Thoracic aorta (tissue), 2 donors: Measurements from ENCODE around the gene MTCP1. TPM values are rescaled to one million over a fixed set of nuclear protein-coding genes. Genes with fewer than 3 reads are reported as not detected.

Experiments
- ATAC-seq: fragments of 150-250 bp; one replicate; pipeline ENCODE4 v1.8.0; 2017; ENCODE audit warnings: low read depth; ENCODE audit not compliant: insufficient number of reproducible peaks, low FRiP score
- DNase-seq: peaks from one replicate; pipeline ENCODE4 v3.0.0-alpha.2; 2020; ENCODE audit warnings: low spot score
- H3K27ac ChIP-seq, 2 donors: fragments of 200-600 bp; sonication (generic); 1 replicate in 1 of 2; 2 replicates in 1 of 2; pipeline ENCODE4 v1.5.1; 2016; ENCODE audit warnings: mild to moderate bottlenecking in 2 of 2, moderate library complexity in 2 of 2
- H3K27me3 ChIP-seq: fragments of 200-600 bp; sonication (generic); replicated peaks from 2 replicates; pipeline ENCODE4 v1.6.0; 2016; ENCODE audit warnings: mild to moderate bottlenecking; ENCODE audit not compliant: insufficient read depth
- H3K36me3 ChIP-seq: fragments of 200-600 bp; sonication (generic); one replicate; pipeline ENCODE4 v1.5.1; 2016
- H3K4me1 ChIP-seq, 2 donors: fragments of 200-600 bp; sonication (generic); 1 replicate in 1 of 2; 2 replicates in 1 of 2; pipeline versions ENCODE4 v1.5.1 to v1.6.0; 2016; ENCODE audit warnings: low read depth in 2 of 2, mild to moderate bottlenecking in 1 of 2; ENCODE audit not compliant: control insufficient read depth in 1 of 2
- H3K4me3 ChIP-seq: fragments of 200-600 bp; sonication (generic); 2 replicates; pipeline ENCODE4 v1.5.1; 2016; ENCODE audit warnings: mild to moderate bottlenecking
- H3K9me3 ChIP-seq: fragments of 200-600 bp; sonication (generic); 2 replicates; pipeline ENCODE4 v1.5.1; 2016
- total RNA-seq, 2 donors: library from RNA; depleted of rRNA; stranded (reverse); fragments of >200 nt; gene quantifications; one replicate each; pipeline versions ENCODE4 v1.1.0 to v1.2.3, GENCODE V29; 2016
- TF ChIP-seq, protein P1 (sequence below): fragments of 200-600 bp; sonication (generic); IDR thresholded peaks from one replicate; pipeline ENCODE4 v1.5.1; 2019; ENCODE audit warnings: antibody characterized with exemption

Gene MTCP1
- total RNA-seq, 2 donors from 2014 or later, result 7.4 to 17.8 TPM

DNA sequence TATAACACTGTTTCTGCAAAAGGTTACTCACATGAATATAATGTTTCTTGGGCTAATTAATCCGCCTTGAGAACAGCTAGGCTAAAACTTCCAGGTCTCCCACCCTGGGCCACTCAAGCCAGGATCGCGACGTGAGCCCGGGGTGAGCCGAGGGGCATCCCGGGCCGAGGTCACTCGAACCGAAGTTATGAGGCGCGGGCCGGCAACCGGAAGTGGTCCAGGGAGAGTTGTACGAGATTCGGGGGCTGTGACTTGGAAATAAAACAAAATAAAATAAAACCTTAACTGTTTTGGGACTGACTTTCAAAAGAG lies 317 bp downstream of the MTCP1 start:
- peaks cover 4 to 7% of the 10 kb centered on the region in 2 donors for H3K4me1 ChIP-seq

DNA sequence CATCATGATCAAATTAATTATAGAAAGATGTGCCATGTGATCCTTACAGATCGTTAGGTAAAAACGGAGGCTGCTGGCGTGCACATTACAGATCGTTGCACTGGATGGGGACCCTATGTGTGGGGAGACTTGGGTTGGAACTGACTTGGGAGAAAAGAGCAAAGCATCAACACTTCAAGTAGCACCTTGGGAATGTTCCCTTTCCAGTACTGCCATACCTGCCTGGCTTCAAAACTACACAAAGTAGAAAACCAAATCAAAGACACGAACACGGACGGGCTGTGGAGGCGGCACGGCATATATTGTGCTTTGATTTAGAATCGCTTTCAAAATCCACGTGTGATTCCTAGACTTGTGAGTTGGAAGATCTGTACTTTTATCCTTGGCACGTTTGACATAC lies 898 bp downstream of the MTCP1 start:
- H3K4me3 ChIP-seq, result peak overlapping the region; percentile 86
- H3K27me3 ChIP-seq, result no peaks in the 10 kb centered on the region
- ATAC-seq, result no peak
- TF ChIP-seq, protein P1, sequence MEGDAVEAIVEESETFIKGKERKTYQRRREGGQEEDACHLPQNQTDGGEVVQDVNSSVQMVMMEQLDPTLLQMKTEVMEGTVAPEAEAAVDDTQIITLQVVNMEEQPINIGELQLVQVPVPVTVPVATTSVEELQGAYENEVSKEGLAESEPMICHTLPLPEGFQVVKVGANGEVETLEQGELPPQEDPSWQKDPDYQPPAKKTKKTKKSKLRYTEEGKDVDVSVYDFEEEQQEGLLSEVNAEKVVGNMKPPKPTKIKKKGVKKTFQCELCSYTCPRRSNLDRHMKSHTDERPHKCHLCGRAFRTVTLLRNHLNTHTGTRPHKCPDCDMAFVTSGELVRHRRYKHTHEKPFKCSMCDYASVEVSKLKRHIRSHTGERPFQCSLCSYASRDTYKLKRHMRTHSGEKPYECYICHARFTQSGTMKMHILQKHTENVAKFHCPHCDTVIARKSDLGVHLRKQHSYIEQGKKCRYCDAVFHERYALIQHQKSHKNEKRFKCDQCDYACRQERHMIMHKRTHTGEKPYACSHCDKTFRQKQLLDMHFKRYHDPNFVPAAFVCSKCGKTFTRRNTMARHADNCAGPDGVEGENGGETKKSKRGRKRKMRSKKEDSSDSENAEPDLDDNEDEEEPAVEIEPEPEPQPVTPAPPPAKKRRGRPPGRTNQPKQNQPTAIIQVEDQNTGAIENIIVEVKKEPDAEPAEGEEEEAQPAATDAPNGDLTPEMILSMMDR, result no peak
- H3K9me3 ChIP-seq, result no peaks in the 10 kb centered on the region
- peaks cover 4 to 7% of the 10 kb centered on the region in 2 donors for H3K4me1 ChIP-seq
- no peaks in the 10 kb centered on the region for H3K36me3 ChIP-seq
- peak overlapping the region in 1 of 2 donors; percentile 86 for H3K27ac ChIP-seq
- no peak for DNase-seq

More for the DNA sequence above, 317 bp downstream of the MTCP1 start:
- Histone ChIP-seq H3K27me3 (no peaks in the 10 kb centered on the region), H3K36me3 (no peaks in the 10 kb centered on the region), H3K9me3 (no peaks in the 10 kb centered on the region), H3K4me3 (peak overlapping the region; percentile 86), H3K27ac (peak overlapping the region; percentile 82 to 86)
- DNase-seq (no peak), ATAC-seq (peak; percentile 24)
- TF ChIP-seq, protein P1, result no peak

DNA sequence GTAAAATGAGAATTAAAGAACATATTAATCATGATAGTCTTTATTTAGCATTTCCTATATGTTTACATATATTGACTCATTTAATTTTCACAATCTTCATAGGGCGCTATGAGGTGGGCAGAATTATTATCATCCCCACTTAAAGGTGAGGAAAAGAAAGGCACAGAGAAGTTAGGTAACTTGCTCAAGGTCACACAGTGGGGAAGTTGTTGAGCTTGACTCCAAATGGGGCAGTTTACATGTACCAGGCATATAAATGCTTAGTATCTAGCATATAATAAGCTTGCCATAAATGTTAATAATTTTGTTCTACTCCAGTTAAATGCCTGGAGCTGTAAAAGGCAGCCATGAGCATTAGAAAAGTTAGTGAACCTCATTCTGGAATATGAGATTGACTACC lies 1.5 kb downstream of the MTCP1 start:
- TF ChIP-seq, protein P1, result no peak
- no peak overlapping the region for H3K27ac ChIP-seq
- no peaks in the 10 kb centered on the region for H3K9me3 ChIP-seq
- no peaks in the 10 kb centered on the region for H3K36me3 ChIP-seq
- no peak for ATAC-seq
- DNase-seq, result no peak
- H3K4me1 ChIP-seq, result peaks cover 4 to 7% of the 10 kb centered on the region in 2 donors
- peak overlapping the region; percentile 86 for H3K4me3 ChIP-seq
- no peaks in the 10 kb centered on the region for H3K27me3 ChIP-seq

DNA sequence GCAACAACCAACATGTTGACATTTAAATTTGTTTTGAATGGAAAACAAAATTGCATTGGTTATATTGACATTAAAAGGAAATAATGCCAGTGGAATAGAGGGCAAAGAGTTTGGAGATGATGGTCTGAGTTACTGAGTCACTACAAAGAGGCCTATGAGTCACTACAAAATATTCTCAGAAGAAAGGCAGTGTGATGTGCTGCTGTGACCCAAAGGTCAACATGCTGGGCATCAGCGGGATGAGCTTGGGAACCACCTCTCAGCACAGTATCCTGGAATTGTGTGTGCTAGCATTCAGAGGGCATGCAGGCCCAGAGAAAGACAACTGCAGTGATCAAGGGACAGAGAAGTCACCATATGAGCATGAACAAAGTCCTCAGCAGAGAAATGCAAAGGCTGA lies 2.8 kb downstream of the MTCP1 start:
- no peaks in the 10 kb centered on the region for H3K27me3 ChIP-seq
- ATAC-seq (no peak), DNase-seq (no peak)
- H3K27ac ChIP-seq, result no peak overlapping the region
- H3K4me3 ChIP-seq, result no peak overlapping the region
- TF ChIP-seq, protein P1, result no peak
- H3K9me3 ChIP-seq, result no peaks in the 10 kb centered on the region
- H3K4me1 ChIP-seq, result peaks cover 4 to 7% of the 10 kb centered on the region in 2 donors
- no peaks in the 10 kb centered on the region for H3K36me3 ChIP-seq

DNA sequence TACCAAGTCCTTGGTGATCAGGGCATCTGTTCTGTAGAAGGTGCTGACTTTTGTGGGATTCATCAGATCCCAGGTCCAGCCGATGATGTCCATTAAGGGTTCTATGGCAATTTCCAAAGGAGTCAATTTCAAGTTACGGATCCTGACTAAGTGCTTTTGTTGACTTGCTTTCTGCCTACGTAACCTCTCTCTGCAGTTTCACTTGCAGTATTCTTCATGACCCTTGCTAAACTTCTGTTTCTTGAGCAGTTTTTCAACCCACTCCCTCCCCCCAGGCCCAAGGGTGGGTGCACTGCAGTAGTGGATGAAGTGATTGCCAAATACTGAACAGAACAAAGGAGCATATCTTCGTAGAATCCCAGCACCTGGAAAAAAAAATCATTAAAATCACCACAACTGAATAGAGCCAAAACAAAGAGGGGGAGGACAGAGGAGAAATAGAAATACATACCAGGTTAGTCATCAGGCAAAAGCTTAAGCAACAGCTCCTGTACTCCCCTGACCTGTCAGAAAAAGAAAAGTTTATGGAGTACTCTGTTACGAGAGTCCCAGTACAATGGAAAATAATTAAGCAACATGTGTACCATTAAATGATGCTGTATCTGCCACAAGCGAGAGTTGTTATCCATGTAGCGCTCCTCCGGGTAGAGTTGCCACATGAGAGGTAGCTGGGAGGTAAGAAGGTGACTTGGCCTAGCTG lies 5.8 kb downstream of the MTCP1 start:
- ATAC-seq, result no peak
- Histone ChIP-seq H3K27me3 (no peaks in the 10 kb centered on the region), H3K27ac (no peak overlapping the region), H3K4me3 (no peak overlapping the region), H3K9me3 (no peaks in the 10 kb centered on the region), H3K4me1 (no peaks in the 10 kb centered on the region), H3K36me3 (no peaks in the 10 kb centered on the region)
- TF ChIP-seq, protein P1, result no peak
- DNase-seq, result no peak
